BJ (cell line): ENCODE data around the gene UBQLN4. TPM values are rescaled to one million over a fixed set of nuclear protein-coding genes. Genes with fewer than 3 reads are reported as not detected.
"Not testable (repeated sequence)": the region's sequence is repeated elsewhere in the genome, so short reads cannot be mapped to it uniquely, and the experiment has no call there.

Source experiments
- CTCF ChIA-PET: fragments of 350-600 bp; formaldehyde crosslinking; extraction: SDS; loops from one replicate; lab custom pipeline; 2021; ENCODE audit warnings: antibody characterized with exemption, inconsistent platforms; lab: Yijun Ruan, JAX
- POLR2A ChIA-PET: fragments of 300-600 bp; sonication (Branson Sonifier 250); formaldehyde crosslinking; extraction: SDS; loops from one replicate; lab custom pipeline; 2021; ENCODE audit warnings: antibody characterized with exemption; lab: Charles Lee
- DNase-seq: peaks from one replicate; pipeline ENCODE4 v3.0.0-alpha.2; 2011; ENCODE audit warnings: low read depth
- H3K27me3 ChIP-seq: 2 replicates; pipeline ENCODE4 v1.6.0; 2011; ENCODE audit warnings: low read length; ENCODE audit not compliant: control insufficient read depth, insufficient read depth
- H3K36me3 ChIP-seq: 2 replicates; pipeline ENCODE4 v1.5.1; 2011; ENCODE audit warnings: low read length; ENCODE audit not compliant: control insufficient read depth, insufficient read depth
- H3K4me3 ChIP-seq: 2 replicates; pipeline ENCODE4 v1.5.1; 2011; ENCODE audit warnings: low read depth, mild to moderate bottlenecking, control low read depth, low read length
- CTCF ChIP-seq: IDR thresholded peaks from 2 replicates; pipeline ENCODE4 v1.5.1; 2011; ENCODE audit warnings: low read depth, mild to moderate bottlenecking, control low read depth, inconsistent platforms, low read length, moderate library complexity; ENCODE audit not compliant: insufficient read depth
- polyA plus RNA-seq: library from polyadenylated mRNA; depleted of rRNA; stranded (reverse); fragments of >200 nt; gene quantifications from 2 replicates; pipeline ENCODE4 v1.2.3, GENCODE V29; 2011

Gene UBQLN4
- polyA plus RNA-seq, 1 experiment = 28.3 TPM

- Histone ChIP-seq H3K36me3 (0 out of 2 replicates have a peak, but pooled peaks cover 1% of the 10 kb centered on the region), H3K27me3 (no peaks in the 10 kb centered on the region), H3K4me3 (no peak overlapping the region)
- no peak for DNase-seq
- ChIA-PET POLR2A (no interaction called here), CTCF (interaction anchor here (0.8 to 4.3 kb wide), 2 partner anchors 8 to 56 kb away, joined by 3 to 20 read pairs; no protein-coding TSS in a partner anchor)
- TF ChIP-seq CTCF = no peak
These were observed 20.1 kb upstream of the UBQLN4 start for GRCh38 chr1:156073740-156074139.

GRCh38 chr1:156073110-156073687 lies 19.6 kb upstream of the UBQLN4 start:
- ChIA-PET POLR2A (no interaction called here), CTCF (interaction anchor here (0.8 to 4.3 kb wide), 2 partner anchors 7 to 57 kb away, joined by 3 to 20 read pairs; no protein-coding TSS in a partner anchor)
- Histone ChIP-seq H3K4me3 (no peak overlapping the region), H3K27me3 (no peaks in the 10 kb centered on the region), H3K36me3 (0 out of 2 replicates have a peak, but pooled peaks cover 1% of the 10 kb centered on the region)
- TF ChIP-seq CTCF = no peak
- DNase-seq = no peak

GRCh38 chr1:156072251-156072650 lies 18.7 kb upstream of the UBQLN4 start:
- TF ChIP-seq CTCF = no peak
- no peak for DNase-seq
- ChIA-PET CTCF (interaction anchor here (0.5 kb wide), 1 partner anchor 19 kb away, joined by 5 read pairs; the partner anchor contains the start of gene UBQLN4), POLR2A (no interaction called here)
- H3K36me3 ChIP-seq = 0 out of 2 replicates have a peak, but pooled peaks cover 1% of the 10 kb centered on the region
- H3K27me3 ChIP-seq = no peaks in the 10 kb centered on the region
- no peak overlapping the region for H3K4me3 ChIP-seq

- POLR2A ChIA-PET = interaction anchor here (0.6 kb wide), 1 partner anchor 425 kb away, joined by 3 read pairs; no protein-coding TSS in a partner anchor
- not testable (repeated sequence) for H3K4me3 ChIP-seq, H3K27me3 ChIP-seq, DNase-seq, H3K36me3 ChIP-seq
- CTCF ChIA-PET = interaction anchor here (0.6 kb wide), 1 partner anchor 603 kb away, joined by 4 read pairs; no protein-coding TSS in a partner anchor
These were observed 17.8 kb upstream of the UBQLN4 start for GRCh38 chr1:156071332-156071816.

- no peak for DNase-seq
- CTCF ChIA-PET = interaction anchor here (0.6 kb wide), 1 partner anchor 603 kb away, joined by 4 read pairs; no protein-coding TSS in a partner anchor
- Histone ChIP-seq H3K4me3 (no peak overlapping the region), H3K36me3 (no peaks in the 10 kb centered on the region), H3K27me3 (no peaks in the 10 kb centered on the region)
- POLR2A ChIA-PET = interaction anchor here (0.6 kb wide), 1 partner anchor 426 kb away, joined by 3 read pairs; no protein-coding TSS in a partner anchor
- no peak for TF ChIP-seq CTCF
These were observed 16.9 kb upstream of the UBQLN4 start for GRCh38 chr1:156070548-156070947.
